Panc1 (cell line): ENCODE data around the gene GDPD3. TPM values are rescaled to one million over a fixed set of nuclear protein-coding genes. Genes with fewer than 3 reads are reported as not detected.

Experiments used
- ATAC-seq: fragments of 200-7000 bp; cut with Tn5 transposase; 2 replicates; pipeline ENCODE4 v1.9.1; 2020; ENCODE audit warnings: mild to moderate bottlenecking, moderate library complexity
- BruUV-seq: library from RNA; stranded (reverse); fragments of 400-500 nt; replicated peaks from 2 replicates; lab custom pipeline; 2021; lab: Mats Ljungman, UMichigan
- CTCF ChIA-PET: fragments of 300-600 bp; sonication (Branson Sonifier 250); formaldehyde crosslinking; loops from one replicate; lab custom pipeline; 2022; ENCODE audit warnings: antibody characterized with exemption; lab: Charles Lee
- POLR2A ChIA-PET: fragments of 300-600 bp; sonication (Branson Sonifier 250); formaldehyde crosslinking; loops from one replicate; lab custom pipeline; 2022; ENCODE audit warnings: antibody characterized with exemption; lab: Charles Lee
- DNase-seq: peaks from one replicate; pipeline ENCODE4 v3.0.0-alpha.2; 2010; ENCODE audit warnings: low read depth, low spot score
- H3K27ac ChIP-seq: 2 replicates; pipeline ENCODE4 v1.5.1; 2011; ENCODE audit warnings: mild to moderate bottlenecking, low read length, inconsistent platforms
- H3K27me3 ChIP-seq: fragments of 200-500 bp; sonication (Bioruptor generic); 2 replicates; pipeline ENCODE4 v1.6.0; 2014; ENCODE audit warnings: low read length, inconsistent platforms; ENCODE audit not compliant: control insufficient read depth, insufficient read depth
- H3K36me3 ChIP-seq: fragments of 200-500 bp; sonication (Bioruptor generic); 2 replicates; pipeline ENCODE4 v1.5.1; 2014; ENCODE audit warnings: inconsistent platforms, mild to moderate bottlenecking, low read length, moderate library complexity; ENCODE audit not compliant: control insufficient read depth, insufficient read depth
- H3K4me1 ChIP-seq: 2 replicates; pipeline ENCODE4 v1.5.1; 2011; ENCODE audit warnings: inconsistent platforms, mild to moderate bottlenecking, low read length, moderate library complexity; ENCODE audit not compliant: control insufficient read depth, insufficient read depth
- H3K4me3 ChIP-seq, 2 experiments: 2 replicates each; pipeline ENCODE4 v1.5.1; 2011 to 2012; ENCODE audit warnings: low read depth in 2 of 2, low read length in 2 of 2, mild to moderate bottlenecking in 2 of 2, inconsistent platforms in 1 of 2, moderate library complexity in 1 of 2
- H3K9me3 ChIP-seq: fragments of 200-500 bp; sonication (Bioruptor generic); 2 replicates; pipeline ENCODE4 v1.5.1; 2014; ENCODE audit warnings: low read depth, mild to moderate bottlenecking, inconsistent platforms, low read length, moderate library complexity; ENCODE audit not compliant: control insufficient read depth, insufficient read depth
- CTCF ChIP-seq: fragments of 450-650 bp; IDR thresholded peaks from 2 replicates; pipeline ENCODE4 v1.5.1; 2017; ENCODE audit warnings: mild to moderate bottlenecking
- POLR2AphosphoS5 ChIP-seq: IDR thresholded peaks from 2 replicates; pipeline ENCODE4 v1.6.1; 2012; ENCODE audit warnings: mild to moderate bottlenecking, low read depth, low read length, moderate library complexity
- REST ChIP-seq, 2 experiments: IDR thresholded peaks; 2 replicates each; pipeline ENCODE4 v1.6.1; 2011 to 2012; ENCODE audit warnings: low read depth in 2 of 2, control low read depth in 1 of 2, low read length in 1 of 2, mild to moderate bottlenecking in 1 of 2, moderate library complexity in 1 of 2; ENCODE audit not compliant: insufficient read depth in 1 of 2
- SIN3A ChIP-seq: IDR thresholded peaks from 2 replicates; pipeline ENCODE4 v1.6.1; 2012; ENCODE audit warnings: low read depth, mild to moderate bottlenecking, low read length, moderate library complexity, borderline replicate concordance; ENCODE audit not compliant: insufficient read depth
- TCF7L2 ChIP-seq: IDR thresholded peaks from 2 replicates; pipeline ENCODE4 v1.6.1; 2011; ENCODE audit warnings: mild to moderate bottlenecking, low read depth, low read length, inconsistent platforms
- in situ Hi-C: cut with HindIII; loops from 2 replicates; pipeline ENCODE4 v1.10.0; 2016; ENCODE audit warnings: low sequenced_read_pairs, low pct_unique_long_range_greater_than_20kb
- intact Hi-C: fragments of 100-400 bp; cut with micrococcal nuclease; formaldehyde crosslinking; loops from one replicate; pipeline ENCODE4 v1.10.0; 2022; ENCODE audit not compliant: unreplicated experiment
- total RNA-seq: library from RNA; stranded (reverse); gene quantifications from one replicate; pipeline ENCODE4 v1.2.1, GENCODE V29; 2021; ENCODE audit not compliant: unreplicated experiment

GDPD3 gene
- total RNA-seq, 1 experiment from 2014 or later, result 2.5 TPM

GRCh38 chr16:30084096-30084815 is 29.1 kb downstream of the GDPD3 start:
- TF ChIP-seq TCF7L2 (no peak), SIN3A (no peak), POLR2AphosphoS5 (no peak), CTCF (no peak), REST (IDR thresholded peaks at IDR 0.05; ENCODE audit: insufficient read depth in 1 of 2, low read depth in 2 of 2, low read length in 1 of 2) (no peak)
- in situ Hi-C loops, result no loop called here
- ChIA-PET POLR2A (no interaction called here), CTCF (no interaction called here)
- no peak for DNase-seq
- no peak overlapping the region for H3K27ac ChIP-seq
- no peak for ATAC-seq
- intact Hi-C loops, result no loop called here
- peaks cover 6% of the 10 kb centered on the region for H3K36me3 ChIP-seq
- H3K4me3 ChIP-seq, result no peak overlapping the region
- 0 out of 2 replicates have a peak, but pooled peaks cover 4% of the 10 kb centered on the region for H3K4me1 ChIP-seq
- no peaks in the 10 kb centered on the region for H3K27me3 ChIP-seq
- no peaks in the 10 kb centered on the region for H3K9me3 ChIP-seq
- no TSS peak for BruUV-seq

- ATAC-seq (peak; percentile 14; the same call in 1 of the 2 replicates), DNase-seq (no peak)
- BruUV-seq, result no TSS peak
- Histone ChIP-seq H3K4me1 (no peaks in the 10 kb centered on the region), H3K27ac (no peak overlapping the region), H3K36me3 (peaks cover 9% of the 10 kb centered on the region), H3K9me3 (no peaks in the 10 kb centered on the region), H3K27me3 (no peaks in the 10 kb centered on the region), H3K4me3 (no peak overlapping the region)
- intact Hi-C loops (no loop called here), in situ Hi-C loops (no loop called here)
- TF ChIP-seq CTCF (no peak), REST (IDR thresholded peaks at IDR 0.05; ENCODE audit: insufficient read depth in 1 of 2, low read depth in 2 of 2, low read length in 1 of 2) (no peak), TCF7L2 (no peak), SIN3A (no peak), POLR2AphosphoS5 (no peak)
- ChIA-PET POLR2A (no interaction called here), CTCF (no interaction called here)
Observed at GRCh38 chr16:30083216-30084055, 29.9 kb downstream of the GDPD3 start.
